IPS-18a (cell line): ENCODE measurements around the gene MB21D2.
A peak's percentile ranks its signal among the peaks of the same experiment; 100 is the strongest.

Experiments
- H3K27ac ChIP-seq: one replicate; pipeline ENCODE4 v1.5.1; 2013; ENCODE audit warnings: low read length
- H3K27me3 ChIP-seq: one replicate; pipeline ENCODE4 v1.6.1; 2013; ENCODE audit warnings: mild to moderate bottlenecking, low read length; ENCODE audit not compliant: control insufficient read depth, insufficient read depth
- H3K36me3 ChIP-seq: one replicate; pipeline ENCODE4 v1.6.1; 2013; ENCODE audit warnings: low read depth, low read length; ENCODE audit not compliant: control insufficient read depth
- H3K4me1 ChIP-seq: one replicate; pipeline ENCODE4 v1.6.1; 2013; ENCODE audit warnings: low read depth, low read length; ENCODE audit not compliant: control insufficient read depth
- H3K4me3 ChIP-seq: one replicate; pipeline ENCODE4 v1.5.1; 2013; ENCODE audit warnings: low read length
- H3K9ac ChIP-seq: one replicate; pipeline ENCODE4 v1.6.1; 2013; ENCODE audit warnings: mild to moderate bottlenecking, low read length, moderate library complexity
- H3K9me3 ChIP-seq: one replicate; pipeline ENCODE4 v1.6.1; 2013; ENCODE audit warnings: low read depth, low read length; ENCODE audit not compliant: control insufficient read depth

MB21D2 gene

GRCh38 chr3:192905980-192906678, 11.5 kb downstream of the MB21D2 start:
- no peak overlapping the region for H3K4me3 ChIP-seq
- peaks cover 1% of the 10 kb centered on the region for H3K4me1 ChIP-seq
- H3K36me3 ChIP-seq = no peaks in the 10 kb centered on the region
- H3K27me3 ChIP-seq = no peaks in the 10 kb centered on the region
- H3K9me3 ChIP-seq = no peaks in the 10 kb centered on the region
- H3K27ac ChIP-seq = no peak overlapping the region
- no peak overlapping the region for H3K9ac ChIP-seq

- H3K9me3 ChIP-seq = no peaks in the 10 kb centered on the region
- no peak overlapping the region for H3K9ac ChIP-seq
- no peaks in the 10 kb centered on the region for H3K4me1 ChIP-seq
- H3K4me3 ChIP-seq = no peak overlapping the region
- H3K27ac ChIP-seq = no peak overlapping the region
- H3K27me3 ChIP-seq = no peaks in the 10 kb centered on the region
- no peaks in the 10 kb centered on the region for H3K36me3 ChIP-seq
These were observed 12.9 kb downstream of the MB21D2 start for GRCh38 chr3:192904632-192905289.

GRCh38 chr3:192902549-192902948, 15.1 kb downstream of the MB21D2 start:
- Histone ChIP-seq H3K4me3 (no peak overlapping the region), H3K27ac (no peak overlapping the region), H3K4me1 (no peaks in the 10 kb centered on the region), H3K27me3 (no peaks in the 10 kb centered on the region), H3K9ac (no peak overlapping the region), H3K36me3 (no peaks in the 10 kb centered on the region), H3K9me3 (no peaks in the 10 kb centered on the region)

DNA sequence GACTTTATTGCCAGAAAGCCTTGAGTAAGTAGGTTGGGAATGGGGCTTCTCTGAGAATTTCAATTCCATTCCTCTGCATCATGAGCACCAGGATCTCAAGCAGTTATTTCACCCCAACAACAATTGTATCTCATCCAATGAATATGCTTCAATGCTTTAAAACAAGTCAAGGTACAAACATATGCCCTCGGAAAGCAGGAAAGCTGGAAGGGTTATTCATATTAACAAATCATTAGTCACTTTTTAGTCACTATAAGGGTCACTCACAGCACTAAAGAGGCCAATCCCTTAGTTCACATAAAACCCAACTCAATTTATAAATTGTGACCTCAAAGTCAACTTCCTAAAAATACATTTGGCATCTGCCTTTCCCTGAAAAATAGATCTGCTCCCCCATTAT, 16.2 kb downstream of the MB21D2 start:
- H3K9ac ChIP-seq = no peak overlapping the region
- H3K27ac ChIP-seq = no peak overlapping the region
- H3K36me3 ChIP-seq = no peaks in the 10 kb centered on the region
- H3K9me3 ChIP-seq = no peaks in the 10 kb centered on the region
- no peaks in the 10 kb centered on the region for H3K27me3 ChIP-seq
- H3K4me1 ChIP-seq = peaks cover 10% of the 10 kb centered on the region
- H3K4me3 ChIP-seq = no peak overlapping the region

- Histone ChIP-seq H3K36me3 (no peaks in the 10 kb centered on the region), H3K27me3 (no peaks in the 10 kb centered on the region), H3K27ac (no peak overlapping the region), H3K4me3 (no peak overlapping the region), H3K4me1 (peaks cover 12% of the 10 kb centered on the region), H3K9me3 (no peaks in the 10 kb centered on the region), H3K9ac (no peak overlapping the region)
These were observed 18.1 kb downstream of the MB21D2 start for GRCh38 chr3:192899540-192899982.

DNA sequence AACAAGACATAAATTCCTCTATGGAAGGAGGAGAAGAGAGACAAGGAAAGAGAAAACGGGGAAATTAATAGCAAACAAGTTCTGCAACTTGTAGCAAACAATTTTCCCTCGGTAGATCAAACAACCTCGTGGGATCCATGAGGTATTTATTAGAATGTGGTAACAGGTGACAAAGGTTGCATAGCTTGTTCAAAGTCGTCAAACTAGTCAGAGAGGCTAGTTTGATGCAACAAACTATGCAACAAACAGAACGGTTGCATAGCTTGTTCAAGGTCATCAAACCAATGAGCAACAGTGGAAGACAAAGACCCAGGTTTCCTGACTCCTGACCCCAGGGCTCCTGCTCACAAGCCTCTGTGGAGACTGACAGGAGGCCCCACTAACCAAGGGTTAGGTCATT, 20.7 kb downstream of the MB21D2 start:
- no peaks in the 10 kb centered on the region for H3K27me3 ChIP-seq
- no peaks in the 10 kb centered on the region for H3K36me3 ChIP-seq
- no peak overlapping the region for H3K9ac ChIP-seq
- H3K4me3 ChIP-seq = no peak overlapping the region
- no peaks in the 10 kb centered on the region for H3K9me3 ChIP-seq
- no peak overlapping the region for H3K27ac ChIP-seq
- H3K4me1 ChIP-seq = peaks cover 29% of the 10 kb centered on the region

DNA sequence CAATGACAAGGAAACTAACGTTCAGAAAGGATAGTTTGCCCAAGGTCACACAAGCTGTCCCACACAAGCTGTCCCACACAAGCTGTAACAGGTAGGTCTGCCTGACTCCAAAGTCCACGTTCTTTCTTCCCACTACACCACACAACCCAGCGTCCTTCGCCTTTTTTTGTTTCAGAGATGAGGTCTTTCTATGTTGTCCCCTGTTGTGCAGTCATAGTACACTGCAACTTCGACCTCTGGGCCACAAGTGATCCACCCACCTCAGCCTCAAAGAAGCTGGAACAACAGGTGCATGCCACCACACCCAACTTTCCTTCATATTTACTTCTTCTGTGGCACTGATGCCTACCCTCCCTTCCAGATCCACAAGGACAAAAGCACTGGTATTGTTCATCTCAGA, 21.4 kb downstream of the MB21D2 start:
- Histone ChIP-seq H3K36me3 (no peaks in the 10 kb centered on the region), H3K9me3 (no peaks in the 10 kb centered on the region), H3K4me1 (peaks cover 36% of the 10 kb centered on the region), H3K9ac (no peak overlapping the region), H3K4me3 (no peak overlapping the region), H3K27me3 (no peaks in the 10 kb centered on the region), H3K27ac (no peak overlapping the region)

GRCh38 chr3:192894676-192895075, 23.0 kb downstream of the MB21D2 start:
- Histone ChIP-seq H3K9ac (no peak overlapping the region), H3K9me3 (no peaks in the 10 kb centered on the region), H3K4me1 (peaks cover 50% of the 10 kb centered on the region), H3K36me3 (no peaks in the 10 kb centered on the region), H3K4me3 (no peak overlapping the region), H3K27ac (no peak overlapping the region), H3K27me3 (no peaks in the 10 kb centered on the region)

DNA sequence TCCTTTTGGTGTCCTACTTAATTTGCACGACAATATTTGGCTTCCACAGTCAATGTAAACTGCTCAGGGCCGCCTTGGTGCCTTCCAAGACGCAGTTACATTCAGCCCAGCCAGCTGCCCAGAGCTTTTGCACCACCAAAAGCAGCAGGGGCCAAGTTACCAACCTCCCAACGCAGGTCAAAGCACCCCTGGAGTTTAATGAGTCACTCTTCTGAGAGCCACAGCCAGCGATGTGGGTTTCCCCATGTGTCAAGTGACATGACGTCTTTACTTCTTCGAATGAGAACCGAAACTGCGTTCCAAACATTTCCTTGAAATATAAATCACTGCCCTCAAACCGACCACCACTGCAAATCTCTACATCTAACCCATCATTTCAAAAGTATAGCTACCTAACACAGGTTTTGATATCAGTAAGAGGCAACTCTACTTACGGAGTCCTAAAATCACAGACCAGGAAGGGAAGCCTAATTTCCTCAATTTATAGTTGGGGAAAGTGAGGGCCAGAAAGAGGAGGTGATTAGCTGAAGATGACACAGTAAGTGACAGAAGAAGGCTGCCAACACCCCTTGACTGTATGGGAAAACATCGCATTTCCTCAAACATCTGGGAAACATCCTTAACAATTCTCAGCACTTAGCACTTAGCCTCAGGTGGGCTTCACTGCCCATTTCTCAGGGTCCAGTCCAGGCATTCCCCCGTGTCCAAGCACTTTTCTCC, 24.5 kb downstream of the MB21D2 start:
- H3K9ac ChIP-seq = no peak overlapping the region
- no peaks in the 10 kb centered on the region for H3K9me3 ChIP-seq
- peak overlapping the region; percentile 15 for H3K27ac ChIP-seq
- H3K4me1 ChIP-seq = peaks cover 66% of the 10 kb centered on the region
- no peaks in the 10 kb centered on the region for H3K27me3 ChIP-seq
- no peaks in the 10 kb centered on the region for H3K36me3 ChIP-seq
- peak overlapping the region; percentile 28 for H3K4me3 ChIP-seq

DNA sequence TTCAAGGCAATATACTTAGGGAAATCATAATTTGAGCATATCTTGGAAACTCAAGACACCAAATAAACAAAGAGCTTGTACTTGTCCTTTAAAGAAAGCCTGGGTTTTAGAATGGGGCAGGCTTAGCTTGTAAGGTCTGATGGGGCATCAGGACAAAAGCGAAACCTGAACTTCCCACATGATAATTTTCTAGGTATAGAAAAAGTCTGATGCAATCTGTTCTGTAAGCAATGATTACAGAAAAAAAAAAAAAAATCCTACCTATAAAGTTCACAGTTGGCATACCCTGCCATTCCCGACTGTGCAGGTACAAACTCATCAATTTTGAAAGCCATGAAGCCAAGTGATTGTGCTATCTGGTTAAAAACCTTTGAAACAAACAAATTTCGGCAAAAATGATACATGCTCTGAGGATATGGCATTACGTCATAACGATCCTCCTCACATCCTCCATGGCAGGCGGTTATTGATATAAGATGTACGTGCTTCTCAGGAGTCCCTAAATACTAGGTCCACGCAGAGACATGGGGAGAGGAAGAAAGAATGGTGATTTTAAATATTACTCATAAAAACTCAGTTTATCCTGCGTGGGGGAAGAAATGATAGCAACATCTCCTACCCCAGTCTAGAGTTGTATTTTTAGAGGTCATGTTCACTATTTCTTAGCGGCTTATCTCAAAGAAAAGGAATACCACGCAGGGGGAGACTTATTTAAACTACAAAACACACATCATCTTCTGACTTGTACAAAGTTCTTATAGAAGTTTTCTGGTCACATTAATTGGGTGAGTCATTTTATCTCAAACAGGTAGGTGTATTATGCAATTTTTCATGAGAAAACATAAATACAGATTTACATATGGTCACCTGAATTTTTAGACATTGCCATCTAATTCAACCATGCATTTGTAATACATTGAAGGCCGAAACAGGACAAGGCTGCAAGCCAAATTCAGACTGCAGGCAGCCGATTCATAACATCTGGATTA, 27.0 kb downstream of the MB21D2 start:
- peaks cover 70% of the 10 kb centered on the region for H3K4me1 ChIP-seq
- H3K27ac ChIP-seq = no peak overlapping the region

GRCh38 chr3:192889679-192890078, 28.0 kb downstream of the MB21D2 start:
- Histone ChIP-seq H3K36me3 (no peaks in the 10 kb centered on the region), H3K9ac (no peak overlapping the region), H3K27me3 (no peaks in the 10 kb centered on the region), H3K27ac (peak overlapping the region; percentile 24), H3K4me3 (no peak overlapping the region), H3K4me1 (peaks cover 70% of the 10 kb centered on the region), H3K9me3 (no peaks in the 10 kb centered on the region)

More for the DNA sequence above, 27.0 kb downstream of the MB21D2 start:
- Histone ChIP-seq H3K4me3 (no peak overlapping the region), H3K36me3 (no peaks in the 10 kb centered on the region), H3K9me3 (no peaks in the 10 kb centered on the region), H3K9ac (no peak overlapping the region), H3K27me3 (no peaks in the 10 kb centered on the region)
